ENCODE data around the gene HHAT.

DNA sequence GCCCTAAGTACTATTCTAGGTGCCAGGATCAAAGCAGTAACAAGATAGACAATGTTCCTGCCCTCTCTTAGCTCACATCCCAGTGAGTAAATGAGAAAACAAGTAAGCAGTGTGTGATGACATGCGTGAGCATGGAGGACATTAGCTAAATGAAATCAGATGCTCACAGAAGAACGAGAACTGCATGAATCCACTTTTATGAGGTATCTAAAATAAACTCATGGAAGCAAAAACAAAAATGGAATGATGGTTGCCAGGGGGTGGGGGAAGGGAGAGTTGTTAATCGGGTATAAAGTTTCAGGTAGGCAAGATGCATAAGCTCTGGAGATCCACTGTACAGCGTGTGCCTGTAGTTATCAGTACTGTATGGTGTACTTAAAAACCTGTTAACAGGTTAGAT is 195.1 kb downstream of the HHAT start:
- TF ChIP-seq CBX5 (CRISPR knock-in tag; IDR thresholded peaks at IDR 0.05; ENCODE audit: borderline replicate concordance) (no peak), CTCF (CRISPR knock-in tag; IDR thresholded peaks at IDR 0.05) (no peak), NONO (IDR thresholded peaks at IDR 0.05) (no peak), NONO (CRISPR knock-in tag; conservative IDR thresholded peaks at IDR 0.05) (no peak), ZKSCAN1 (IDR thresholded peaks at IDR 0.05; ENCODE audit: low read length) (no peak), PBX2 (CRISPR knock-in tag; IDR thresholded peaks at IDR 0.05) (no peak), EP300 (IDR thresholded peaks at IDR 0.05; ENCODE audit: low read depth in 2 of 2, low read length in 2 of 2) (no peak), EP300 (CRISPR knock-in tag; IDR thresholded peaks at IDR 0.05; ENCODE audit: borderline replicate concordance) (no peak), HNRNPK (IDR thresholded peaks at IDR 0.05; ENCODE audit: low read depth, low read length, poor library complexity, severe bottlenecking) (no peak), PTBP1 (IDR thresholded peaks at IDR 0.05; ENCODE audit: low read depth, low read length, poor library complexity, severe bottlenecking) (no peak), TBX3 (IDR thresholded peaks at IDR 0.05; ENCODE audit: borderline replicate concordance) (no peak), TOE1 (CRISPR knock-in tag; IDR thresholded peaks at IDR 0.05) (no peak), CAMTA2 (CRISPR knock-in tag; IDR thresholded peaks at IDR 0.05; ENCODE audit: borderline replicate concordance) (no peak), ZNF232 (CRISPR knock-in tag; IDR thresholded peaks at IDR 0.05; ENCODE audit: borderline replicate concordance) (no peak), NR1H2 (CRISPR knock-in tag; IDR thresholded peaks at IDR 0.05; ENCODE audit: borderline replicate concordance, low read depth) (no peak), MXI1 (IDR thresholded peaks at IDR 0.05; ENCODE audit: borderline replicate concordance, low read depth, low read length) (no peak)
